Measurements from ENCODE around the gene KLHL41.

The KLHL41 gene

DNA sequence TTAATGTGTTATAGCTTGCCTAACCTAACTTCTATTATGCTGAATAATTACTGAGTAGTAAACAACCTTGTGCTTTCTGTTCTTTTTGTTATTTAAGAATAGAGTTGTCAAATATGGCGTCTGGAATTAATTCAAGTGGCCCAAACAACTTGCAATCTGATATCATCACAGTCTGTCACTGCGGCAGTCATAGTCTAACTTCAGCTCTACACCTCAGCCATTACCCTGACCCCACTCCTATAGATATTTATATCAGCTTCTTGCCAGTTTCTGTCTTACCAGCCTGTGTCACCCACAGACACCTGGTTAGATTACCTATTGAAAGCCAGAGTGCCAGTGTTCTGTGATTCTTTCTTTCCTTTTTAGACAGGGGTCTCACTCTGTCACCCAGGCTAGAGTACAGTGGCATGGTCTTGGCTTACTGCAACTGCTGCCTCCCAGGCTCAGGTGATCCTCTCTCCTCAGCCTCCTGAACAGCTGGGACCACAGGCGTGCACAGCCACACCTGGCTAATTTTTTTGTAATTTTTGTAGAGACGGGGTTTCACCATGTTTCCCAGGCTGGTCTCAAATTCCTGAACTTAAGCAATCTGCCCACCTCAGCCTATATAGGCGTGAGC lies 14.1 kb upstream of the KLHL41 start:
- TF ChIP-seq, protein P1, sequence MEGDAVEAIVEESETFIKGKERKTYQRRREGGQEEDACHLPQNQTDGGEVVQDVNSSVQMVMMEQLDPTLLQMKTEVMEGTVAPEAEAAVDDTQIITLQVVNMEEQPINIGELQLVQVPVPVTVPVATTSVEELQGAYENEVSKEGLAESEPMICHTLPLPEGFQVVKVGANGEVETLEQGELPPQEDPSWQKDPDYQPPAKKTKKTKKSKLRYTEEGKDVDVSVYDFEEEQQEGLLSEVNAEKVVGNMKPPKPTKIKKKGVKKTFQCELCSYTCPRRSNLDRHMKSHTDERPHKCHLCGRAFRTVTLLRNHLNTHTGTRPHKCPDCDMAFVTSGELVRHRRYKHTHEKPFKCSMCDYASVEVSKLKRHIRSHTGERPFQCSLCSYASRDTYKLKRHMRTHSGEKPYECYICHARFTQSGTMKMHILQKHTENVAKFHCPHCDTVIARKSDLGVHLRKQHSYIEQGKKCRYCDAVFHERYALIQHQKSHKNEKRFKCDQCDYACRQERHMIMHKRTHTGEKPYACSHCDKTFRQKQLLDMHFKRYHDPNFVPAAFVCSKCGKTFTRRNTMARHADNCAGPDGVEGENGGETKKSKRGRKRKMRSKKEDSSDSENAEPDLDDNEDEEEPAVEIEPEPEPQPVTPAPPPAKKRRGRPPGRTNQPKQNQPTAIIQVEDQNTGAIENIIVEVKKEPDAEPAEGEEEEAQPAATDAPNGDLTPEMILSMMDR (IDR thresholded peaks at IDR 0.05; ENCODE audit: low read depth, low read length): no peak
- H3K4me3 ChIP-seq (ENCODE audit: low read depth, low read length): no peak overlapping the region
- in situ Hi-C loops (cut with HindIII; ENCODE audit: low sequenced_read_pairs): no loop called here
- DNase-seq (ENCODE audit: low read depth, low spot score): no peak

DNA sequence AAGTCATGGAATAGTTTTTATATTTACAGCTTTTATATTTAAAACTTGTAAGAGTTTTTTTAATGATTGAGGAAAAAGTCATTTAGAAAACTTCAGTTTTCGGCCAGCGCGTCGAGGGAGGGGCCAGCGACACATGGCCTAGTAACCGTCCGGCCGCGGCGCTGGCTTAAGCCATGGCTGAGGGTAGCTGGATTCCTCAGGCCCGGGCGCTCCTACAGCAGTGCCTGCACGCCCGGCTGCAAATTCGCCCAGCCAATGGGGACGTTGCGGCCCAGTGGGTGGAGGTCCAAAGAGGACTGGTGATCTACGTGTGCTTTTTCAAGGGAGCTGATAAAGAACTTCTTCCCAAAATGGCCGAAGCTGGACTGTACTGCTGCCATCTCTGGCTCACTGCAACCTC lies 4.9 kb upstream of the KLHL41 start:
- no peak for DNase-seq (ENCODE audit: low read depth, low spot score)
- TF ChIP-seq, protein P1 (IDR thresholded peaks at IDR 0.05; ENCODE audit: low read depth, low read length): no peak
- H3K4me3 ChIP-seq (ENCODE audit: low read depth, low read length): no peak overlapping the region
- in situ Hi-C loops (cut with HindIII; ENCODE audit: low sequenced_read_pairs): no loop called here

DNA sequence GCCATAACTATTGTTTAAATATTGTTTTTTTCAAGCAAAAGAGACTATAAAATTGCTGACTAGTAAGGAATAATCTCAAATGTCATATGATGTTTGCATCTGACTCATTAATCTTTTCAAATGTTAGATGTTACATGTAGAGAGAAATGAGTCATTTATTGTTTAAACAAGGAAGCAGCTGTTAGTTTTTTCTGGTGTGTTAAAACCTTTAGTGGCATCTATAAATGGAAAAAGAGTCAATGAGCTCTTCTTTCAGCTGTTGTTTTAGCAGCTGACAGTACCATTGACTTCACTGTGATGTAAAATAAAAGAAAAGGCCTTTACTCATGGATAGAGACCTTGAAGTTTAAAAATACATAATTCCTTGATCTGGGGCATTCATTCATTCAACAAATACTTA lies 1.8 kb upstream of the KLHL41 start:
- H3K4me3 ChIP-seq (ENCODE audit: low read depth, low read length): no peak overlapping the region
- TF ChIP-seq, protein P1 (IDR thresholded peaks at IDR 0.05; ENCODE audit: low read depth, low read length): no peak
- in situ Hi-C loops (cut with HindIII; ENCODE audit: low sequenced_read_pairs): no loop called here
- peak; percentile 71 for DNase-seq (ENCODE audit: low read depth, low spot score)

DNA sequence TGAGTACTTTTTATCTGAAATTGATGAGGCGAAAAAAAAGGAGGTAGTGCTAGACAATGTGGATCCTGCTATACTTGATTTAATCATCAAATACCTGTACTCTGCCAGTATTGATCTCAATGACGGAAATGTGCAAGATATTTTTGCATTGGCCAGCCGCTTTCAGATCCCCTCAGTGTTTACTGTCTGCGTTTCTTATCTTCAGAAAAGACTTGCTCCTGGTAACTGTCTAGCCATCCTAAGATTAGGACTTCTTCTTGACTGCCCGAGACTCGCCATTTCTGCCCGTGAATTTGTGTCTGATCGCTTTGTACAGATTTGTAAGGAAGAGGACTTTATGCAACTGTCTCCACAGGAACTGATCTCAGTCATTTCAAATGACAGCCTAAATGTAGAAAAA lies 453 bp downstream of the KLHL41 start:
- in situ Hi-C loops (cut with HindIII; ENCODE audit: low sequenced_read_pairs): no loop called here
- H3K4me3 ChIP-seq (ENCODE audit: low read depth, low read length): no peak overlapping the region
- TF ChIP-seq, protein P1 (IDR thresholded peaks at IDR 0.05; ENCODE audit: low read depth, low read length): no peak
- DNase-seq (ENCODE audit: low read depth, low spot score): no peak

DNA sequence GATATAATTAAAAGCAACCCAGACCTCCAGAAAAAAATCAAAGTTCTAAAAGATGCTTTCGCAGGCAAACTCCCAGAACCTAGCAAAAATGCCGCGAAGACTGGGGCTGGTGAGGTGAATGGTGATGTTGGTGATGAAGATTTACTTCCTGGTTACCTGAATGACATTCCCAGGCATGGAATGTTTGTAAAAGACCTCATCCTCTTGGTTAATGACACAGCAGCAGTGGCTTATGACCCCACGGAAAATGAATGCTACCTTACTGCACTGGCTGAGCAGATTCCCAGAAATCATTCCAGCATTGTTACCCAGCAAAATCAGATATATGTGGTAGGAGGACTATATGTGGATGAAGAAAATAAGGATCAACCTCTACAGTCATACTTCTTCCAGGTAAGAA lies 994 bp downstream of the KLHL41 start:
- TF ChIP-seq, protein P1 (IDR thresholded peaks at IDR 0.05; ENCODE audit: low read depth, low read length): no peak
- no peak for DNase-seq (ENCODE audit: low read depth, low spot score)
- in situ Hi-C loops (cut with HindIII; ENCODE audit: low sequenced_read_pairs): no loop called here

DNA sequence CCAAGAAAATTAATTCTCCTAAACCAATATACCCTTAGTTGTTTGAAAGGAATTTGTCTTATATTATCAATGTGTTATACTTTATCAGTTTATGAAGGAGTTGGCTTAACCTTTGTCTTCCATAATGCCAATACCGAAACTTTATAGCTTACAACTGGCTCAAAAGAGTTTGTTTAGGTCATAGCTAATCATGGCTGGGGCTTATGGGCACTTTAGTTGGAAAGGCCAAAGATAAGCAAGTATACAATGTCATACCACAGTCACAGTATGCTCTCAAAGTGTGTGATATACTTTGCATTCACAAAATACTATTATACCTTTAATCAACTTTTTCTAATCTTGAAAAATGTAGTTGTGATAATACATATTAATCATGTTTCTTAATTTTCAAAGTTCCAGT lies 2.3 kb downstream of the KLHL41 start:
- in situ Hi-C loops (cut with HindIII; ENCODE audit: low sequenced_read_pairs): no loop called here
- no peak overlapping the region for H3K4me3 ChIP-seq (ENCODE audit: low read depth, low read length)

More for the DNA sequence above, 994 bp downstream of the KLHL41 start:
- no peak overlapping the region for H3K4me3 ChIP-seq (ENCODE audit: low read depth, low read length)

More for the DNA sequence above, 2.3 kb downstream of the KLHL41 start:
- DNase-seq (ENCODE audit: low read depth, low spot score): no peak
- TF ChIP-seq, protein P1 (IDR thresholded peaks at IDR 0.05; ENCODE audit: low read depth, low read length): no peak

Data from astrocyte of the spinal cord (primary cell).